AG04450 (cell line): ENCODE data around the gene SFXN4. TPM values are rescaled to one million over a fixed set of nuclear protein-coding genes. Genes with fewer than 3 reads are reported as not detected.
"Not testable (repeated sequence)": the region's sequence is repeated elsewhere in the genome, so short reads cannot be mapped to it uniquely, and the experiment has no call there.

Source experiments
- CTCF ChIA-PET: fragments of 300-600, 350-600 bp; formaldehyde crosslinking; extraction: SDS; loops from one replicate; lab custom pipeline; 2022; ENCODE audit warnings: antibody characterized with exemption, inconsistent platforms; lab: Charles Lee
- POLR2A ChIA-PET: fragments of 350-600 bp; formaldehyde crosslinking; extraction: SDS; loops from one replicate; lab custom pipeline; 2021; ENCODE audit warnings: antibody characterized with exemption, inconsistent platforms; lab: Yijun Ruan, JAX
- DNase-seq: peaks from one replicate; pipeline ENCODE4 v3.0.0-alpha.2; 2011; ENCODE audit warnings: low read depth, low spot score
- H3K27ac ChIP-seq: one replicate; pipeline ENCODE4 v1.5.1; 2012; ENCODE audit warnings: low read depth, low read length, control low read depth
- H3K27me3 ChIP-seq: one replicate; pipeline ENCODE4 v1.6.0; 2012; ENCODE audit warnings: low read length; ENCODE audit not compliant: control insufficient read depth, insufficient read depth
- H3K4me3 ChIP-seq: 2 replicates; pipeline ENCODE4 v1.5.1; 2011; ENCODE audit warnings: mild to moderate bottlenecking, low read depth, low read length, control low read depth
- H3K9me3 ChIP-seq: 2 replicates; pipeline ENCODE4 v1.5.1; 2012; ENCODE audit warnings: low read length; ENCODE audit not compliant: control insufficient read depth, insufficient read depth
- CTCF ChIP-seq: IDR thresholded peaks from 2 replicates; pipeline ENCODE4 v1.5.1; 2011; ENCODE audit warnings: low read depth, low read length, control low read depth, inconsistent platforms
- polyA plus RNA-seq: library from polyadenylated mRNA; depleted of rRNA; stranded (reverse); fragments of >200 nt; gene quantifications from 2 replicates; pipeline ENCODE4 v1.2.3, GENCODE V29; 2011; rRNA removed
- small RNA-seq: library from RNA; depleted of rRNA; stranded (forward); fragments of <200 nt; gene quantifications from one replicate; pipeline ENCODE3, GENCODE V24; 2012; ENCODE audit warnings: low read depth; ENCODE audit not compliant: insufficient read length

SFXN4 gene
- polyA plus RNA-seq, 1 experiment = 17.1 TPM

GRCh38 chr10:119100434-119101238 is 64.9 kb downstream of the SFXN4 start:
- CTCF ChIA-PET = no interaction called here
- POLR2A ChIA-PET = interaction anchor here (0.6 kb wide), 2 partner anchors 18 to 551 kb away, joined by 3 to 4 read pairs; partner anchors contain the start of gene BAG3

DNA sequence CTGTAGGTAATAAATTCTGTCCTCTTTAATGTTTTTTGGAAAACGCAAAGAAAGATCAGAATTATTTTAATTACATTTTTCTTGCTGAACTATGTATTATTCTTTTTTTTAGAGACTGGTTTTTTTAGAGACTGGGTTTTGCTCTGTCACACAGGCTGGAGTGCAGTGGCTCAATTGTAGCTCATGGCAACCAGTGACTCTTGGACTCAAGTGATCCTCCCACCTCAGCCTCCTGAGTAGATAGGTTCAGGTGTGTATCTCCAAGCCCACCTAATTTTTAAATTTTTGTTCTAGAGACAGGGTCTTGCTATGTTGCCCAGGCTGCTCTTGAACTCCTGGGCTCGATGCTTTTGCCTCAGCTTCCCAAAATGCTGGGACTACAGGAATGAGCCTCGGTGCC is 66.9 kb downstream of the SFXN4 start:
- Histone ChIP-seq H3K4me3 (no peak overlapping the region), H3K9me3 (no peaks in the 10 kb centered on the region), H3K27me3 (no peaks in the 10 kb centered on the region), H3K27ac (no peak overlapping the region)
- ChIA-PET POLR2A (no interaction called here), CTCF (no interaction called here)
- no peak for TF ChIP-seq CTCF
- DNase-seq = no peak

More at GRCh38 chr10:119100434-119101238, 64.9 kb downstream of the SFXN4 start:
- H3K4me3 ChIP-seq = no peak overlapping the region
- H3K27ac ChIP-seq = no peak overlapping the region
- no peaks in the 10 kb centered on the region for H3K9me3 ChIP-seq
- H3K27me3 ChIP-seq = no peaks in the 10 kb centered on the region
- DNase-seq = no peak
- TF ChIP-seq CTCF = no peak

DNA sequence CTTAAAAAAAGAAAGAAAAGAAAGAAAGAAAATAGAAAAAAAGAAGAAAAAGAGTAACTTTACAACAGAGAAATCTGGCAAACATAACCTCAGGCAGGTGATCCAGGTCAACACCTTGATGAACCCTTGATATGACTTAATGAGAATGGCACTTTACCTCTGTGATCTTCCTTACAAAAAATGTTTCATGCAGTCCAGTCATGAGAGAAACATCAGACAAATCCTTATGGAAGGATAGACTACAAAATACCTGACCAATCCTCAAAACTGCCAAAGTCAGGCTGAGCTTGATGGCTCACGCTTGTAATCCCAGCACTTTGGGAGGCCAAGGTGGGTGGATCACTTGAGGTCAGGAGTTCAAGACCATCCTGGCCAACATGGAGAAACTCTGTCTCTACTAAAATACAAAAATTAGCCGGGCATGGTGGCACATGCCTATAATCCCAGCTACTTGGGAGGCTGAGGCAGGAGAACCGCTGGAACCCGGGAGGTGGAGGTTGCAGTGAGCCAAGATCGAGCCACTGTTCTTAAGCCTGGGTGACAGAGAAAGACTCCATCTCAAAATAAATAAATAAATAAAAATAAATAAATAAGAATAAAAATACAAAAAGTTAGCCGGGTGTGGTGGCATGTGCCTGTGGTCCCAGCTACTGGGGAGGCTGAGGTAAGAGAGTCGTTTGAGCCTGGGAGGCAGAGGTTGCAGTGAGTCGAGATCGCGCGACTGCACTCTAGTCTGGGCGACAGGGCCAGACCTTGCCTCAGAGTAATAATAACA is 68.7 kb downstream of the SFXN4 start:
- DNase-seq, H3K9me3 ChIP-seq, H3K4me3 ChIP-seq, H3K27ac ChIP-seq, CTCF ChIA-PET, H3K27me3 ChIP-seq, POLR2A ChIA-PET: not testable (repeated sequence)

DNA sequence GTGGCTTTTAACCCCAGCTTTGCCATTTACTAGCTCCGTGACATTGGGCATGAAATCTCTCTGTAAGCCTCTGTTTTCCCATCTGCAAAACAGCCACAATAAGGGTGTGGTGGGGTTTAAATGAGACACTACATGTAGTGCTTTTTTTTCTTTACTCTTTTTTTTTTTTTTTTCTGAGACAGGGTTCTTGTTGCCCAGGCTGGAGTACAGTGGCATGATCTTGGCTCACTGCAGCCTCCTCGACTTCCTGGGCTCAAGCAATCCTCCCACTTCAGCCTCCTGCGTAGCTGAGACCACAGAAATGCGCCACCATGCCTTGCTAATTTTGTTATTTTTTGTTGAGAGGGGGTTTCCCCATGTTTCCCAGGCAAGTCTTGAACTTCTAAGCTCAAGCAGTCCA is 69.9 kb downstream of the SFXN4 start:
- CTCF ChIA-PET = no interaction called here
- Histone ChIP-seq H3K4me3 (no peak overlapping the region), H3K27ac (no peak overlapping the region), H3K27me3 (no peaks in the 10 kb centered on the region), H3K9me3 (no peaks in the 10 kb centered on the region)
- no peak for DNase-seq
- POLR2A ChIA-PET = no interaction called here
- no peak for TF ChIP-seq CTCF

- Histone ChIP-seq H3K27ac (no peak overlapping the region), H3K27me3 (no peaks in the 10 kb centered on the region), H3K4me3 (no peak overlapping the region), H3K9me3 (no peaks in the 10 kb centered on the region)
- no peak for DNase-seq
- ChIA-PET POLR2A (interaction anchor here (0.7 kb wide), 1 partner anchor 10 kb away, joined by 4 read pairs; no protein-coding TSS in a partner anchor), CTCF (interaction anchor here (0.5 to 1.2 kb wide), 2 partner anchors 108 to 523 kb away, joined by 3 read pairs; no protein-coding TSS in a partner anchor)
- TF ChIP-seq CTCF = no peak
Measured at GRCh38 chr10:119090968-119091367, 74.5 kb downstream of the SFXN4 start.

Small RNA genes lying within 50 kb of the gene (small RNA-seq; reads per million reads assigned to genes)
- gene AL355598.1 (not detected), gene RN7SL749P (not detected)

Other genes with a start within 250 kb of the SFXN4 start
- gene NANOS1, start 136.0 kb downstream of the SFXN4 start, polyA plus RNA-seq = 0.58 and 0.95 TPM in 2 replicates
- 55.7 and 80.8 TPM in 2 replicates for gene EIF3A, start 84.9 kb downstream of the SFXN4 start, polyA plus RNA-seq
- 82.6 and 107 TPM in 2 replicates for gene DENND10, start 61.6 kb downstream of the SFXN4 start, polyA plus RNA-seq
- gene PRDX3, start 13.1 kb upstream of the SFXN4 start, polyA plus RNA-seq = 296 and 373 TPM in 2 replicates
- 27.6 and 29.3 TPM in 2 replicates for gene GRK5, start 41.9 kb upstream of the SFXN4 start, polyA plus RNA-seq